ENCODE measurements around the gene CD96.
"Not testable (repeated sequence)": the region's sequence is repeated elsewhere in the genome, so short reads cannot be mapped to it uniquely, and the experiment has no call there.

The CD96 gene, protein sequence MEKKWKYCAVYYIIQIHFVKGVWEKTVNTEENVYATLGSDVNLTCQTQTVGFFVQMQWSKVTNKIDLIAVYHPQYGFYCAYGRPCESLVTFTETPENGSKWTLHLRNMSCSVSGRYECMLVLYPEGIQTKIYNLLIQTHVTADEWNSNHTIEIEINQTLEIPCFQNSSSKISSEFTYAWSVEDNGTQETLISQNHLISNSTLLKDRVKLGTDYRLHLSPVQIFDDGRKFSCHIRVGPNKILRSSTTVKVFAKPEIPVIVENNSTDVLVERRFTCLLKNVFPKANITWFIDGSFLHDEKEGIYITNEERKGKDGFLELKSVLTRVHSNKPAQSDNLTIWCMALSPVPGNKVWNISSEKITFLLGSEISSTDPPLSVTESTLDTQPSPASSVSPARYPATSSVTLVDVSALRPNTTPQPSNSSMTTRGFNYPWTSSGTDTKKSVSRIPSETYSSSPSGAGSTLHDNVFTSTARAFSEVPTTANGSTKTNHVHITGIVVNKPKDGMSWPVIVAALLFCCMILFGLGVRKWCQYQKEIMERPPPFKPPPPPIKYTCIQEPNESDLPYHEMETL

DNA sequence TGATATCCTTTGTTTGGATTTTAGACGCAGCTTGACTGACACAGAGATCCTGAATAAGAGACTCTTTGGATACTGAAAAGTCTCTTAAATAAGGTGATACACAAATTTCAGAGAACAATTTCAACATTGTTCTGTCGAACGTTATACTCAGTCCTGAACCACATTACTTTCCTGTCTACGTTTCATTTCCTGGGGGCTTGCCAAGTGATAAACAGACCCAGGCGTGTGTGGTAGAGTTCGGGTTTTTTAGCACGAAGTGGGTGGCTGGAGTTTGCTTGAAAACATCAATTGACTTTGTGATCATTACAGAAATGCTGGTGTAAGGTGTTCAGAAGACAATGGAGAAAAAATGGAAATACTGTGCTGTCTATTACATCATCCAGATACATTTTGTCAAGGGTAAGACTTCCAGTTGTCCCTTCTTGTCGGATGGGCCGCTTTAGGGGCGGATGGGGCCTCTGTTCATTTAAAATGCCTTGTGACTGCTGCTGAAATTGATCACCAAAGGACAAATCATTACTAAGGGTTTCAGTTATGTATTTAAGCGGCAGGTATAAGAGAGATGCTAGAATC lies at the start of gene CD96:
Gene CD96, plus strand, starts transcription at position 287 of the 573 bp plus-strand sequence. Its CDS starts 52 bp downstream, at position 339.
- in situ Hi-C loops (cut with MboI; ENCODE audit: low sequenced_read_pairs), result no loop called here

DNA sequence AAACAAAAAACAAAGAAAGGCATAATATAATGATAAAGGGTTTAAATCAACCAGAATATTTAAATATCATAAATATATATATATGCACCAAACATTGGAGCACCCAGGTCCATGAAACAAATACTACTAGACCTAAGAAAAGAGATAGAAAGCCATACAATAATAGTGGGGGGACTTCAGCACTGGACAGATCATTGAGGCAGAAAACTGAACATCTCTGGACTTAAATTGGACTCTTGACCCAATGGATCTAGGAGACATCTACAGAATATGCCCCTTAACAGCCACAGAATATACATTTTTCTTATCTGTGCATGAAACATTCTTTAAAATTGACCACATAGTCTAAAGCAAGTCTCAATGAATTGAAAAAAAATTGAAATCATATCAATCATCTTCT lies 48.7 kb upstream of the CD96 start:
- in situ Hi-C loops (cut with MboI; ENCODE audit: low sequenced_read_pairs), result no loop called here

DNA sequence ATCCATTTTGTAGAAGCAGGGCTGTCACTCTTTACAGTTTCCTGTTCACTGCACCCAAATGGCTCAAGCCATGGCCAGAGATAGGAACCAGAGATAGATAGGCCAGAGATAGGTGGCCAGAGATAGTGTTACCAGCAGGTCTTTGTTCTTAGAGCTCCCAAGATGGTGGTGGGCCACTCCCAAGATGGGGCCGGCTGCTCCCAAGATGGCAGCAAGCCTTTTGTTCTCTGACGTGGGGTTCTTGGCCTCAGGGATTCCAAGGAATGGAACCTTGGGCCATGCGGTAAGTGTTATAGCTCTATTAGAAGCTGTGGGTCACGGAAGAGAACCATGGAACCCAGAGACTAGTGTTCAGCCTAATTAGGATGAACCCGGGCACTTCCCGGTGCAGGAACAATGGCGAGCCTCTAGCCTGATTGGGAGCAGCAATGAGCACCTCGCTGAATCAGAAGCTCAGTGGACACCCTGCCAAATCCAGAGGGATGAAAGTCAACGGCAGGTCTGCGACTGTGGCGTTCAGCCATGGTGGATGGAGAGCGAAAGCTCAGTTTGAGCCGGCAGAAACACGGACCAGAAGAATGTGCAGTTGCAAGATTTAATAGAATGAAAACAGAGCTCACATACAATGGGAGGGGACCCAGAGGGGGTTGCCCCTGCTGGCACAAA lies 45.0 kb upstream of the CD96 start:
- in situ Hi-C loops (cut with MboI; ENCODE audit: low sequenced_read_pairs), result no loop called here

DNA sequence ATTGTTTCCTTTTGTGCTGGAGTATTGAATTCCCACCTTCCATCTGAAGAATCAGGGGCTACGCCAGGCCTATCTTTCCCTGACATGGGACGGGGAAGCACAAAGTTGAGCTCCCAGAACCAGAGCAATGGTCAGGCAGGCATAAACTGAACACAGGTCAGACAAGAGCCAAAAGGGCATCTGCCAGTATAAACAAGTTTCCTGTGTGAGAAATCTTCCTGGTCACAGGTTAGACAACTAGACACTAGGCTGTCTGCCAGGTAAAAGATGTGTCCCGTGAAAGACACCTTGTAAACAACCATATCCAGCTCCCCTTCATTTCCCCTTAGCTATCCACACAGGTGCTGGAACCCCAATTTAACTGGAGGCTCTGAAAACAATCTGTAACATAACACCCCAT lies 44.0 kb upstream of the CD96 start:
- in situ Hi-C loops (cut with MboI; ENCODE audit: low sequenced_read_pairs), result no loop called here

DNA sequence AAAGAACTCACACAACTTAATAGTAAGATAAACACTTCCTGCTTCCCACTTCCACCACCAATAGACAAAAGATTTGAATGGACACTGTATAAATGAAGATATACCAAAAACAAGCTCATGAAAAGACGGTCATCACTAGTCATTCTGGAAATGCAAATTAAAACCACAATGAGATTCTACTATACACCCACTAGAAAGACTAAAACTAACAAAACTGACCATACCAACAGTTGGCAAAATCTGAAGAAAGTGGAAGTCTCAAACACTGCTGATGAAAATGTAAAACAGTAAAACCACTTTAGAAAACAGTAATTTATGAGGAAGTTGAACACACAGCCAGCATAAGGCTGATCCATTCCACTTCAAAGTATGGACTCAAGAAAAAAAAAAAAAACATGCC lies 35.6 kb upstream of the CD96 start:
- in situ Hi-C loops (cut with MboI; ENCODE audit: low sequenced_read_pairs), result no loop called here

DNA sequence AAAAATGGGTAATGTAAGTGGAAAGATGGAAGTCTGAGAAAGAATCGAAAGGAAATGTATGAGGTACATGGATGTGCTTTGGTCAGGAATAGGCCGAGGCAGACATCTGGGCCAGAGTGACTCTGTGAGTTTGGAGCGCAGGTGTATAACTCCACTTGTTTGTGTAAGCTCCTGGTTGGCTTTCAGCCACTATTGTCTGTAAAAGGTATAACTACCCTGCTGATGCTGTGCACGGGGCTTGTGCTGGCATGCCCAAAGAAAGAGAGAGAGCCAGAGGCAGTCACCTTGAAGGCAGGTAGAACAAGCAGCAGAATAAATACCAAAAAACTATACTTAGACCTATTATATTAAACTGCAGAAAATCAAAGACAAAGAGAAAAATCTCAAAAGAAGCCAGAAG lies 32.7 kb upstream of the CD96 start:
- in situ Hi-C loops (cut with MboI; ENCODE audit: low sequenced_read_pairs), result no loop called here

DNA sequence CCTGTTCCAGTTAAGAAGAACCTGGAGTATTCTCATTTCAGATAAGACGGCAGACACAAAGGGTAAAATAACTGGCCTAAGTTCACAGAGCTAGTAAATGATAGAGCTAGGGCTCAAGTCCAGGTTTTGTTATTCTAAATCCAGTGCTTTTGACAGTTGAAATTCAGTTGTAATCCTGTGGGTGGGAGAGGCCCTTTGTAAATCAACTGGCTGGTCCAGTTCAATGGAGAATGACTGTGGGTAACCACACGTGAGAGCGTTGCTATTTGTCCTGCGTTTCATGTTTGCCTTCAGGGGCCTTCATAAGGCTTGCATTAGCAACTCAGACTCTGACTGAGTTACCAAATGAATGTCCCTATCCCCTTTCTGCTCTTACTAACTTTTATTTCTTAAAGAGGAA lies 24.2 kb upstream of the CD96 start:
- in situ Hi-C loops (cut with MboI; ENCODE audit: low sequenced_read_pairs), result no loop called here

DNA sequence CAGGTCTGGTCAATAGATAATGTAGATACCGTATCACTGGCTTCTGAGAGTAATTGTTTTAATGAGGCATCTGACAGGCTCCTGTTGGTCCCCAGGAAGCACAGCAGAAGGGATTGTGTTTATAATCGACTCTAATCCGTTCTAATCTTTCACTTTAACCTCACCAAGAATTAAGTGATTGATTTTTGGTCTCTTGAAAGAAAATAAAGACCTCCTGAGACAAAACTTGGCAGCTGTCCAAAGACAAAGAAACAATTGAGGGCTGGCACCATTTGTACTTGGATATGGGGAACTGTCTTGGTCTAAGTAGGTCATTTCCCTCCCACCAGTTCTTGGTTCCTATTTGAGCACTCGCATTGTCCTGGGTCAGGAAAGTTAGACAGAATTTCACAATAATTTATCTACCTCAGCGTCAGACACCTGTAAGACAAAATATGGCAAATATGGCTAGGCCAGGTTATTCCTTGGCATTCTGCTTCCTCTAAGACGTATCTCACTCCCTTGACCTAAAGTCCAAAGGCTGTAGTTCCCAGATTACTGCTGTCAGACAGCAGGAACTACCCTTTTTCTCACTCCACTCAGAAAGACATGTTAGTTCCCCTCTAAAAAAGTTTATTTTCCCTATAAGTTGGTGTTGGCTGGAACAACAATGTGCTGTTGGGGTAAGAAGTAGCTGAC lies 22.7 kb upstream of the CD96 start:
- in situ Hi-C loops (cut with MboI; ENCODE audit: low sequenced_read_pairs), result no loop called here

DNA sequence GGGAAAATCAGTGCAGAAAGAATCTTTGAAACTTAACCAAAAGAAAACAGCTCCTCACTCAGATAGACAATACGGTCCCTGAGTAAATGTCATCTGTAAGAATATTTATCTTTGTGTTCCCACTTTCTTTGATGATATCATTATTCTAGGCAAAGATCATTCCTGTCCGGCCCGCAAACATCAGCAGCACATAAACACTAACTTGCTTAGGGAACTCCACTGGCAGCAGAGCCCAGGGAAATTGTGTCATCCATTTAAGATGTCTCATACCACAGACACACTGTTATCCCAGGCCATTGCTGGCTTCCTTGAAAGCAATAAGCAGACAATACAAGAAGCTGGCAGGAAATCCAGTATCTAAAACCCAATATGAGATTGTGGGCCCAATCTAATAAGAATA lies 20.1 kb upstream of the CD96 start:
- in situ Hi-C loops (cut with MboI; ENCODE audit: low sequenced_read_pairs), result no loop called here

DNA sequence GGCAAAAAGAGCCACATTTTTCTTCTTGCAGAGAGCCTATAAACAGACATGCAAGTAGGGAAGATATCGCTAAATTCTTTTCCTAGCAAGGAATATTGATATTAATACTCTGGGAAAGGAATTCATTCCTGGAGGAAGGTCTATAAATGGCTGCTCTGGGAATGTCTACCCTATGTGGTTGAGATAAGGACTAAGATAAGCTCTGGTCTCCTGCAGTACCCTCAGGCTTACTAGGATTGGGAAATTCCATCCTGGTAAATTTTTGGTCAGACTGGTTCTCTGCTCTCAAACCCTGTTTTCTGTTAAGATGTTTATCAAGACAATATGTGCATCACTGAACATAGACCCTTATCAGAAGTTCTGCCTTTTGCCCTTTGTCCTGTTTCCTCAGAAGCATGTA lies 17.5 kb upstream of the CD96 start:
- in situ Hi-C loops (cut with MboI; ENCODE audit: low sequenced_read_pairs), result not testable (repeated sequence)

DNA sequence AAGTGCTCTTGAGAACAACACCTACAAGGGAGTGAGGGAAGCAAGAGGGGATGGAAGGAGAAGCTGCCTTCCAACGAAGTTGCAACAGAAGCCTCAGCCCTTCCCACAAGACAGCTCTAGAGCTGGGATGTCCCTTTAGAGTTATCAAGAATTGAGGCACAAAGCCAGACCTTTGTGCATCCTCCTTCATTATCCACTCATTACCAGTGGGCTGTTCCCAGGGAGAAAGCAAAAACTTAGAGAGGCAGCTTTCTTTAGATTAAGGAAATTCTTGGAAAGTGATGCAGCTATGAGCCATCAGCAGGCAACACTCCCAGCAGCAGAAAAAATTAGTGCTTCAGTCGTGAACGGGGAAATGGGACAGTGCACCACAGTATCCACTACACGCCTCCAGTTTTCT lies 10.6 kb upstream of the CD96 start:
- in situ Hi-C loops (cut with MboI; ENCODE audit: low sequenced_read_pairs), result no loop called here

DNA sequence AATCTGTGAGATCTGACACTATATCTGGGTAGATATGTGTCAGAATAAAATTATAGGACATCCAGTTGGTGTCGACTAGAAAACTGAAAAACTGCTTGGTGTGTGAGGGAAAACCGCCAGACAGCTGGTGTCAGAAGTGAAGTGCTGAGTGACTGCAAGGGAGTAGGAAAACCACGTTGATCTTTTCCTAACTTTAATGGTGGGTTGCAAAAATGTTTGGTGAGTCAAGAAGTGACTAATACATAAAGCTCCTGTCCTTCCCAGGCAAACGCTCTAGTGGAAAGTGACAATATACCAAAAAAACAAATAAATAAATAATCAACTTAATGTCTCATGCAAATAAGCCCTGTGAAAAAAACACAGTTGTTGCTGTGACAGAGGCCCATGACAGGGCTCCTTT lies 7.3 kb upstream of the CD96 start:
- in situ Hi-C loops (cut with MboI; ENCODE audit: low sequenced_read_pairs), result no loop called here

DNA sequence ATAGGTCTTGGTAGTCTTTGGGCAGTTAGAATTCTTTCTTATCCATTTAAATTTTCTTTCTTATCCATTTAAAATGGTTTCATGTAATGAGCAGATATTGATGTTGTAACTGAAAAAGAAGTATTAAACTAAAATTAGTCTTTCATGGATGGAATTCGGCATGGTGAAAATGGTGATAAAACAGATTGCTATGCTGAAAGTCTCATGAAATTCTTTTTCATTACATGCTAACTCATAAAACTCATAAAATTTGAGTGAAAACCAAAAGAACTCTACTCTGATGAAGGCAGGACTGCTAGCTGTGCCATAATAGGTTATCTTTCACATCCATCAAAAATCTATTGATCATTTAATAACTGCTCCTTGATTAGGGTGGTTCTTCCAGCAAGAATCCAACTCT lies 3.9 kb upstream of the CD96 start:
- in situ Hi-C loops (cut with MboI; ENCODE audit: low sequenced_read_pairs), result no loop called here

DNA sequence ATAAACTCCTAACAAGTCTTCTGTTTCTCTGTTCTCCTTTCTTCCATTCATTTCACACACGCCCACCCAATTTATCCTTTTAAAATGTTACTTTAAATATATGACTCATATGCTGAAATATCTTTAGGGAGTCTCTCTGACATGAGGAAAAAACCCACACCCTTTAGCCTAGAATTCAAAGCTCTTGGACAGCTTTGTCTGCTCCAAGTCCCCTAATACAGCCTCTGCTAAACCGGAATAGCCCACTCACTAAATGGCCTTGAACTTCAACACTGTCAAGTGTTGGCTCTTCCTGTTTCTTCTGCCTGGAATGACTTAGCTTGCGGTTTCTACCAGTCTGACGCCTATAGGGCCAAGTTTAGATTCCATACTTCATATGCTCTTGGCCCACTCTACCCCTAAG lies 3.3 kb upstream of the CD96 start:
- in situ Hi-C loops (cut with MboI; ENCODE audit: low sequenced_read_pairs), result no loop called here

DNA sequence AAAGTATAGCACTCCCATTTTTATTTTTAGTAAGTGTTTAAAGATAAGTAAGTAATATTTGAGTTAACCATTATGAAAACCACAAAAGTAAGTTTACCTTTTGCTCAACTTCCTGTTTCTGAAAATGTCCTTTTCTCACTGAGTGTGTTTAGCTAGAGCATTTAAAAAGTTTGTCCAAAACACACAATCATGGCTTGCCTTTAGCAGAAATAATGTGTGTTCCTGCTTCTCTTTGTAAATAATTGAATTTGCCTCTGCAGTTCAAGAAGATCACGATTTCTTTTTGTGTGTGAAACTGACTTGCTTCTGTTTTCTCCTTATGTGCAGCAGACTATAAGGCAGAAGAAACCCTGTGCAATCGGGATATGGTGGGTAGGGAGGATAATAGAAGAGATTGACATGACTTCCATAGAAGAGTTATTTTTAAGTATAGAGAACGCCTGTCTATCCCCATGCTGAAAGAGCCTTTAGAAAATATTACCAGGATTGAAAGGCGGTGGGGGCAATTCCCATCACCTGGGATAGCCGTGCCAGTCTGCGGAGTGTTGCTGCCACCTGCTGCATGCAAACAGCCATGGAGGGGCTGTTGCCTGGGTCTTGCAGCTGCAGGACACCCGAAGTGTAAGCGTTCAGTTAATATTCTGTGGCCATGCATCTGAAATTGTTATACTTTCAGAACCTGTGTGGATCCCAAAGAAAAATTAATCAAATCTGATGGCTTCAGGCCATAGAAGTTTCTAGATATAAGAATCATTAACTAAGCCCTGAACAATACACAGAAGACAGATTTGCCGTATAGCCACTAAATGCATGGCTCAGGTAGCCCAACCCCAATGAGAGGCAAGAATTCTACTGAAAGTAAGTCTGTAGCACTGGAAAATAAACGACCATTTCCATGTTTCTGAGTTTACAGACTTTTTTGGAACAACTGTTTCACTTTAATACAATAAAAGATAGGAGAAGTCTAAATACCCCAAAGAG lies 2.4 kb upstream of the CD96 start:
- in situ Hi-C loops (cut with MboI; ENCODE audit: low sequenced_read_pairs), result no loop called here

DNA sequence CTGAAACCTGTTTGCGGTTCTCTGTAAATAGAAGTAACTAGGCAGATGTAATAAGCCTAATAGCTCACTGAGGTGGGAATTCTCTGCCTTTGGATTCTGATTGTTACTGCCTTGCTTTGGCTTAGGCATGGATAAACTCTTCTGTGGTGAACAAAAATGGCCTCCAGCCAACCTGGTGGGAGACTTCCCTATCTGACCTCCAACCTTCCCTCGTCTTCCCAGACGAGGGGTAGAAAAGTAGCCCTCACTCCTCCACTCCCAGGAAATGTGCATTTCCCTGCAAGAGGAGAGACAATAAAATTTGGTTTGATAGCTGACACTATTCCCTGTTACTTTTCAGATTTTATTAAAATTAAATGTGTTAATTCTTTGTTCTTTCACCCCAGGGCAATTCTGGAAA lies 606 bp upstream of the CD96 start:
- in situ Hi-C loops (cut with MboI; ENCODE audit: low sequenced_read_pairs), result no loop called here

DNA sequence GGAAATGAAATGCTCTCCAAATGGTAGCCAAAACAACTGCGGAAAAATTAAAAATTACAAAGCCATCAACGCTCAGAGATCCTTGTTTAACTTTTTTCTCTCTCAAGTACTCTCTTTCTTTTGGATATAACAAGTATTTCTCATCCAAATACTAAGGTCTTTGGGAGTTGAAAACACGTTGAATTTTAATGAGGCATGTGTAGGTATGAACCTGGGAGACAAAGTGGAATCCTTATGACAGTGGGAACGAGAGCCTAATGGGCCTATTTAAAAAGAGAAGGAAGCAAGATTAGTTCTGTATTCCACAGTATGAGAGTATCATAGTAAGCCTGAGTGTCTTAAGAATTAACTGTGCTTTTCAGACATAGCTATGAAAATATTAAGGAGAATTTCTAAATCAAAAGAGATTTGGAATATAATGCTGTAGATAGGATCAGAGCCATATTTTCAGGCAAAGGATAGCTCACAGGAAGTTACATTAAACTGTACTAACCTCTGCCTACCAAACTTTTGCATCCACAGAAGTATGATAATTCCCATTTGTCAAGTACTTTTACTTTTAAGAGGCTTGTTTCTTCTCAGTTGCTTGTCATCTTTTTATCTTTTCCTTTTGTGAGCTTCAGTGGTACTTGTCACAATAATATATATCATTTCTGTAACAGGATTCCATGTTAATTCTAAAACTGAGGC lies 759 bp downstream of the CD96 start:
- in situ Hi-C loops (cut with MboI; ENCODE audit: low sequenced_read_pairs), result no loop called here

DNA sequence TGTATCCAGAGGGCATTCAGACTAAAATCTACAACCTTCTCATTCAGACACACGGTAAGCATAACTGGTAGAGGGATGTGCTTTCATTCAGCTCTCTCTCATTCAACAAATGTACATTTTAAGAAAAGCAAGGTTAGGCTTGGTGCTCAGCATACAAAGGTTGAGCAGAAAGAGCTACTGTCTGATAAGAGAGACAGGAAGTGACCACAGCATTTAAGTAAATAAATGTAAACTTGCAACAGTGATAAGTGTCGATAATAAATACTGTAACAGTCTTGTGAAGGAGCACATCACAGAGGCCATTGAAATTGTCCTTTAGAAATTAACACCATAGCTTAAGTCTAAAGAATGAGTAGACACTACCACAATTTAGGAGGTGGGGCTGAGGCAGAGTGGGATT lies 3.4 kb downstream of the CD96 start:
- in situ Hi-C loops (cut with MboI; ENCODE audit: low sequenced_read_pairs), result no loop called here

DNA sequence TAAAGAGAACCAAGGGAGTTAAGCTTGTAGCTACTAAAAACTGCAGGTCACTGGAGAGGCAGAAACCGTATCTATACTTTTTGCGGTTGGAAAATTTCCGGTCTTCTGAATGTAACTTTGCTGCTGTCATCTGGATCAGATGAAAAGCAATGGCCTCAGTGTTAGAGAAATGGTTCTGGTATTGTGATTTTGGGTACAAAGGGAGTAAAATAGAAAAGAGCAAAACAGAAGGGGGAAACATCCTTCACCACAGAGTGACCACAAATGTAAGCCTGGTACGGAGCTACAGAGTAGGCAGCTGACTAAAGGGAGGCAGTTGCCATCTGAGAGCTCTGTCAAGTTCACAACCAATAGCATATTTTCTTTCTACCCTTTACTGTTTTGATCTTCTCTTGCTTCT lies 5.6 kb downstream of the CD96 start:
- in situ Hi-C loops (cut with MboI; ENCODE audit: low sequenced_read_pairs), result no loop called here

DNA sequence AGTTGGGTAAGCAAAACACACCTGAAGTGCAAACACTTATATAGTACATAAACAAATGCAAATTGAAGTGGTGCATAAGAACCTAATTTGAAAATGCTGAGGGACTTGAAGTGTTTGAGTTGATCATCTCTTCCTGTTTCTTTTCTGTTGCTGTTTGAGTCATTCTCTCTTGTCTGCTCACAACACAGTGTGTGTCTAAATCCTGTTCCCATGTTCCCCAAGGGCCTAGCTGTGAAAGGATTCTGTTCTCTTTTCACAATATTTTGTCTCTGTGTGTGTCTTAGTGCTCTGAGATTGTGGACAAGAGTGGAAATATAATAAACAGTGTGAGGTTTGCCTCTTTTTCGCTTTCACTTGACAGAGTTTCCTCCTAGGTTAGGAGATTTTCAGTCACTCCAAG lies 6.1 kb downstream of the CD96 start:
- in situ Hi-C loops (cut with MboI; ENCODE audit: low sequenced_read_pairs), result no loop called here

Measured in HL-60/S4 treated with retinoic acid at 250 ng/mL for 4 days and 3 days (cell line).